ENCODE results near the gene CADPS2. TPM values are rescaled to one million over a fixed set of nuclear protein-coding genes. Genes with fewer than 3 reads are reported as not detected.

CADPS2 gene
- total and polyA plus RNA-seq, 2 donors (not counting 1 experiment from before 2014, with no cell fraction given): not detected

DNA sequence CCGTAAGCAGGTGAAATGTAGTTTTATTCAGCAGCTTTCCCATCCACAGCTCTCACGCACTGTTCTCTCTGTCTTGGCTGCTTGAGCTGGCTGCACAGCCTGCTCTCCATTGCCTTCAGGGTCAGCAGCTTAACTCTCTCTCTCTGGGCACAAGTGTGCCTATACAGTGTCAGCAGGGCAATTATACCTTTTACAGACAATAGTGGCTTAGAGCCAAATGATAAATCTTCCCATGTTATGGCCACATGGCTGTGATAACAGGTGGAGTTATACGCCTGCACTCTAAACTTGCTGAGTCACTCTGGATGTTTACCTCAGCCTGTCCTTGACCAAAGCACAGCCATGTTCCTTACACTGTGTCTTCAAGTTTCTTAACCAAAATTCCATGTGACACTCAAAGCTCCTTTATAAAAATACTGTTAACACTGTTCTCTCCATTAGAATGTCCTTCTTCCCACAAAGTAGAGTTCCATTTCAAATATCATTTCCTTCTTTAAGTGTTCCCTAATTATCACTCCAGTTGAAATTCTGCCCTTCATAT, 193.4 kb downstream of the CADPS2 start:
- H3K36me3 ChIP-seq (replicated peaks in 1 of 2; ENCODE audit: control extremely low read depth in 1 of 2, control insufficient read depth in 1 of 2, extremely low read depth in 1 of 2, insufficient read depth in 2 of 2, low read length in 1 of 2): no peaks in the 10 kb centered on the region
- DNase-seq (no peak), ATAC-seq (ENCODE audit: low read depth) (no peak)
- Mint-ChIP-seq H3K27ac (no peak overlapping the region), H3K4me3 (no peak overlapping the region), H3K4me1 (no peaks in the 10 kb centered on the region), H3K9me3 (ENCODE audit: insufficient read depth) (peaks cover 4% of the 10 kb centered on the region), H3K27me3 (no peaks in the 10 kb centered on the region)
- no peak overlapping the region for H3K27ac ChIP-seq (ENCODE audit: low read length in 2 of 2)
- no peaks in the 10 kb centered on the region for H3K79me2 ChIP-seq (ENCODE audit: control insufficient read depth, insufficient read depth, low read length)
- H3K4me3 ChIP-seq (ENCODE audit: control extremely low read depth in 1 of 5, extremely low read depth in 1 of 5, insufficient read depth in 1 of 5, low read depth in 2 of 5, low read length in 4 of 5): no peak overlapping the region
- no peaks in the 10 kb centered on the region for H3K27me3 ChIP-seq (replicated peaks in 1 of 4; ENCODE audit: control extremely low read depth in 1 of 4, control insufficient read depth in 3 of 4, insufficient read depth in 4 of 4, low read length in 3 of 4)
- intact Hi-C loops (cut with micrococcal nuclease): no loop called here
- WGBS (ENCODE audit: insufficient coverage): 94% methylated on average over 3 of the region's 3 CpGs
- peaks cover 0 to 20% (median 0%) of the 10 kb centered on the region in 3 donors for H3K9me3 ChIP-seq (ENCODE audit: control extremely low read depth in 1 of 3, control insufficient read depth in 2 of 3, insufficient read depth in 1 of 3, low read length in 2 of 3)
- TF ChIP-seq EZH2 (IDR thresholded peaks at IDR 0.05; ENCODE audit: borderline replicate concordance, insufficient read depth, low read depth, low read length, poor library complexity, severe bottlenecking): no peak
- H3K4me2 ChIP-seq (replicated peaks; ENCODE audit: low read depth, low read length, poor library complexity, severe bottlenecking): no peak overlapping the region
- H2AFZ ChIP-seq (ENCODE audit: insufficient read depth, low read depth, low read length, poor library complexity, severe bottlenecking): no peak overlapping the region
- POLR2A ChIA-PET: no interaction called here
- H4K20me1 ChIP-seq (ENCODE audit: control insufficient read depth, insufficient read depth, low read length, poor library complexity, severe bottlenecking): no peaks in the 10 kb centered on the region
- CTCF ChIA-PET: no interaction called here
- no peak overlapping the region for H3K9ac ChIP-seq (ENCODE audit: low read length)
- no peaks in the 10 kb centered on the region for H3K4me1 ChIP-seq (ENCODE audit: control insufficient read depth in 2 of 2, insufficient read depth in 2 of 2, low read length in 2 of 2)

- TF ChIP-seq CTCF (IDR thresholded peaks at IDR 0.05): no peak
- TF ChIP-seq EZH2 (IDR thresholded peaks at IDR 0.05; ENCODE audit: borderline replicate concordance, insufficient read depth, low read depth, low read length, poor library complexity, severe bottlenecking): no peak
- intact Hi-C loops (cut with micrococcal nuclease): no loop called here
- no peak overlapping the region for H3K27ac Mint-ChIP-seq
Measured at GRCh38 chr7:122691569-122692235, 194.6 kb downstream of the CADPS2 start.

More at GRCh38 chr7:122691569-122692235, 194.6 kb downstream of the CADPS2 start:
- no peaks in the 10 kb centered on the region for H3K4me1 Mint-ChIP-seq
- H3K4me3 Mint-ChIP-seq: no peak overlapping the region
- Histone ChIP-seq H3K4me2 (replicated peaks; ENCODE audit: low read depth, low read length, poor library complexity, severe bottlenecking) (no peak overlapping the region), H4K20me1 (ENCODE audit: control insufficient read depth, insufficient read depth, low read length, poor library complexity, severe bottlenecking) (no peaks in the 10 kb centered on the region), H3K9ac (ENCODE audit: low read length) (no peak overlapping the region), H3K27ac (ENCODE audit: low read length in 2 of 2) (no peak overlapping the region), H2AFZ (ENCODE audit: insufficient read depth, low read depth, low read length, poor library complexity, severe bottlenecking) (no peak overlapping the region), H3K4me1 (ENCODE audit: control insufficient read depth in 2 of 2, insufficient read depth in 2 of 2, low read length in 2 of 2) (no peaks in the 10 kb centered on the region), H3K27me3 (replicated peaks in 1 of 4; ENCODE audit: control extremely low read depth in 1 of 4, control insufficient read depth in 3 of 4, insufficient read depth in 4 of 4, low read length in 3 of 4) (no peaks in the 10 kb centered on the region), H3K79me2 (ENCODE audit: control insufficient read depth, insufficient read depth, low read length) (no peaks in the 10 kb centered on the region), H3K4me3 (ENCODE audit: control extremely low read depth in 1 of 5, extremely low read depth in 1 of 5, insufficient read depth in 1 of 5, low read depth in 2 of 5, low read length in 4 of 5) (no peak overlapping the region), H3K36me3 (replicated peaks in 1 of 2; ENCODE audit: control extremely low read depth in 1 of 2, control insufficient read depth in 1 of 2, extremely low read depth in 1 of 2, insufficient read depth in 2 of 2, low read length in 1 of 2) (no peaks in the 10 kb centered on the region), H3K9me3 (ENCODE audit: control extremely low read depth in 1 of 3, control insufficient read depth in 2 of 3, insufficient read depth in 1 of 3, low read length in 2 of 3) (peaks cover 0 to 20% (median 0%) of the 10 kb centered on the region in 3 donors)
- H3K27me3 Mint-ChIP-seq: no peaks in the 10 kb centered on the region
- WGBS (ENCODE audit: insufficient coverage): 93% methylated on average over 12 of the region's 14 CpGs
- ChIA-PET CTCF (no interaction called here), POLR2A (no interaction called here)
- ATAC-seq (ENCODE audit: low read depth): no peak
- H3K9me3 Mint-ChIP-seq (ENCODE audit: insufficient read depth): peaks cover 4% of the 10 kb centered on the region
- DNase-seq: no peak
